IMR-90 (cell line): ENCODE data around the gene NRF1. TPM values are rescaled to one million over a fixed set of nuclear protein-coding genes. Genes with fewer than 3 reads are reported as not detected.

Experiments used
- ATAC-seq: fragments of 200-7000 bp; cut with Tn5 transposase; 2 replicates; pipeline ENCODE4 v1.9.1; 2020; ENCODE audit warnings: low read depth, mild to moderate bottlenecking, moderate library complexity
- BruUV-seq: library from RNA; stranded (reverse); fragments of 400-500 nt; replicated peaks from 2 replicates; lab custom pipeline; 2021; lab: Mats Ljungman, UMichigan
- CTCF ChIA-PET: fragments of 300-600 bp; formaldehyde crosslinking; extraction: SDS; loops from one replicate; lab custom pipeline; 2021; ENCODE audit warnings: antibody characterized with exemption; lab: Yijun Ruan, JAX
- POLR2A ChIA-PET: fragments of 300-600 bp; sonication (Branson Sonifier 250); formaldehyde crosslinking; loops from one replicate; lab custom pipeline; 2022; ENCODE audit warnings: antibody characterized with exemption; ENCODE audit not compliant: unreplicated experiment; lab: Charles Lee
- DNase-seq: peaks from one replicate; pipeline ENCODE4 v3.0.0; 2013
- H2AFZ ChIP-seq: replicated peaks from 2 replicates; pipeline ENCODE3; 2013; ENCODE audit warnings: low read length, mild to moderate bottlenecking; ENCODE audit not compliant: poor library complexity
- H2AK5ac ChIP-seq: 2 replicates; pipeline ENCODE4 v1.6.1; 2013; ENCODE audit warnings: low read depth, low read length, inconsistent platforms
- H2AK9ac ChIP-seq: replicated peaks from 2 replicates; pipeline ENCODE3; 2013; ENCODE audit warnings: mild to moderate bottlenecking, low read depth, low read length, moderate library complexity; ENCODE audit not compliant: poor library complexity
- H2BK120ac ChIP-seq: 2 replicates; pipeline ENCODE4 v1.6.1; 2013; ENCODE audit warnings: low read depth, low read length, inconsistent platforms
- H2BK15ac ChIP-seq: 3 replicates; pipeline ENCODE4 v1.6.1; 2013; ENCODE audit warnings: low read depth, low read length, inconsistent platforms
- H2BK20ac ChIP-seq: 2 replicates; pipeline ENCODE4 v1.6.1; 2013; ENCODE audit warnings: low read depth, mild to moderate bottlenecking, inconsistent platforms, low read length, moderate library complexity
- H2BK5ac ChIP-seq: 2 replicates; pipeline ENCODE4 v1.6.1; 2013; ENCODE audit warnings: mild to moderate bottlenecking, low read depth, low read length, inconsistent platforms; ENCODE audit not compliant: poor library complexity, severe bottlenecking
- H3K14ac ChIP-seq: replicated peaks from 2 replicates; pipeline ENCODE4 v1.6.1; 2013; ENCODE audit warnings: low read depth, low read length, inconsistent platforms
- H3K18ac ChIP-seq: 2 replicates; pipeline ENCODE4 v1.6.1; 2013; ENCODE audit warnings: low read depth, low read length, control low read depth
- H3K23ac ChIP-seq: 2 replicates; pipeline ENCODE4 v1.6.1; 2013; ENCODE audit warnings: low read depth, low read length, inconsistent platforms
- H3K27ac ChIP-seq: 2 replicates; pipeline ENCODE4 v1.5.1; 2013; ENCODE audit warnings: mild to moderate bottlenecking, control low read depth, low read length; ENCODE audit not compliant: insufficient read depth
- H3K27me3 ChIP-seq: 2 replicates; pipeline ENCODE4 v1.6.1; 2013; ENCODE audit warnings: low read length; ENCODE audit not compliant: control insufficient read depth, insufficient read depth
- H3K36me3 ChIP-seq: 2 replicates; pipeline ENCODE4 v1.6.1; 2013; ENCODE audit warnings: low read length, mixed read lengths; ENCODE audit not compliant: control insufficient read depth, insufficient read depth
- H3K4ac ChIP-seq: 2 replicates; pipeline ENCODE4 v1.6.1; 2013; ENCODE audit warnings: low read depth, low read length, inconsistent platforms
- H3K4me1 ChIP-seq: 2 replicates; pipeline ENCODE4 v1.6.1; 2013; ENCODE audit warnings: low read length, mixed read lengths; ENCODE audit not compliant: control insufficient read depth, insufficient read depth
- H3K4me2 ChIP-seq: 2 replicates; pipeline ENCODE4 v1.6.1; 2013; ENCODE audit warnings: low read depth, mild to moderate bottlenecking, control low read depth, low read length, moderate library complexity
- H3K4me3 ChIP-seq: 2 replicates; pipeline ENCODE4 v1.5.1; 2013; ENCODE audit warnings: low read depth, mild to moderate bottlenecking, control low read depth, low read length, moderate library complexity; ENCODE audit not compliant: insufficient read depth
- H3K56ac ChIP-seq: 2 replicates; pipeline ENCODE4 v1.6.1; 2013; ENCODE audit warnings: low read length, inconsistent platforms; ENCODE audit not compliant: insufficient read depth; ENCODE audit errors: extremely low read depth
- H3K79me1 ChIP-seq, 2 experiments: 2 replicates each; pipeline ENCODE4 v1.6.1; 2013; ENCODE audit warnings: low read length in 2 of 2, inconsistent platforms in 1 of 2, low read depth in 1 of 2
- H3K9ac ChIP-seq: 2 replicates; pipeline ENCODE4 v1.6.1; 2013; ENCODE audit warnings: low read depth, low read length, control low read depth
- H3K9me1 ChIP-seq: 2 replicates; pipeline ENCODE4 v1.6.1; 2013; ENCODE audit warnings: low read length, inconsistent platforms; ENCODE audit not compliant: insufficient read depth
- H3K9me3 ChIP-seq: 2 replicates; pipeline ENCODE4 v1.6.1; 2013; ENCODE audit warnings: low read length; ENCODE audit not compliant: control insufficient read depth, insufficient read depth
- H4K20me1 ChIP-seq: 2 replicates; pipeline ENCODE4 v1.6.1; 2013; ENCODE audit warnings: low read length, inconsistent platforms; ENCODE audit not compliant: insufficient read depth
- H4K5ac ChIP-seq: 2 replicates; pipeline ENCODE4 v1.6.1; 2013; ENCODE audit warnings: mild to moderate bottlenecking, low read depth, low read length, control low read depth
- H4K8ac ChIP-seq, 2 experiments: 2 replicates each; pipeline ENCODE4 v1.6.1; 2013; ENCODE audit warnings: low read depth in 2 of 2, low read length in 2 of 2, control low read depth in 1 of 2, inconsistent platforms in 1 of 2
- H4K91ac ChIP-seq: 2 replicates; pipeline ENCODE4 v1.6.1; 2013; ENCODE audit warnings: low read depth, low read length, inconsistent platforms; ENCODE audit not compliant: insufficient read depth
- BHLHE40 ChIP-seq: fragments of 150-350 bp; IDR thresholded peaks from 2 replicates; pipeline ENCODE4 v1.6.1; 2016; ENCODE audit warnings: mild to moderate bottlenecking, low read depth, low read length
- CEBPB ChIP-seq: IDR thresholded peaks from 2 replicates; pipeline ENCODE4 v1.6.1; 2012; ENCODE audit warnings: low read depth, low read length, improper control_type of control experiment
- CHD1 ChIP-seq: IDR thresholded peaks from 2 replicates; pipeline ENCODE4 v1.6.1; 2012; ENCODE audit warnings: low read depth, low read length, improper control_type of control experiment
- FOS ChIP-seq: fragments of 150-350 bp; IDR thresholded peaks from 2 replicates; pipeline ENCODE4 v1.6.1; 2016; ENCODE audit warnings: low read depth, low read length
- MAFK ChIP-seq: IDR thresholded peaks from 2 replicates; pipeline ENCODE4 v1.6.1; 2012; ENCODE audit warnings: low read depth, low read length, improper control_type of control experiment
- MAZ ChIP-seq: IDR thresholded peaks from 2 replicates; pipeline ENCODE4 v1.6.1; 2012; ENCODE audit warnings: low read depth, mild to moderate bottlenecking, low read length, improper control_type of control experiment, moderate library complexity, borderline replicate concordance
- MXI1 ChIP-seq: IDR thresholded peaks from 2 replicates; pipeline ENCODE4 v1.6.1; 2012; ENCODE audit warnings: low read depth, mild to moderate bottlenecking, low read length, moderate library complexity, borderline replicate concordance
- NFE2L2 ChIP-seq: fragments of 150-350 bp; IDR thresholded peaks from 2 replicates; pipeline ENCODE4 v1.6.1; 2016; ENCODE audit warnings: low read depth, mild to moderate bottlenecking, low read length
- POLR2A ChIP-seq: IDR thresholded peaks from 2 replicates; pipeline ENCODE4 v1.6.1; 2012; ENCODE audit warnings: mild to moderate bottlenecking, low read depth, low read length
- RCOR1 ChIP-seq: IDR thresholded peaks from 2 replicates; pipeline ENCODE4 v1.6.1; 2012; ENCODE audit warnings: mild to moderate bottlenecking, low read length, improper control_type of control experiment; ENCODE audit not compliant: insufficient replicate concordance
- SMC3 ChIP-seq: fragments of 150-350 bp; IDR thresholded peaks from 2 replicates; pipeline ENCODE4 v1.6.1; 2016; ENCODE audit warnings: low read depth, mild to moderate bottlenecking, antibody characterized with exemption, low read length, moderate library complexity
- USF2 ChIP-seq: fragments of 150-350 bp; IDR thresholded peaks from 2 replicates; pipeline ENCODE4 v1.6.1; 2017; ENCODE audit warnings: mild to moderate bottlenecking, antibody characterized with exemption, low read length, low read depth
- WGBS, 2 experiments: methylation state at CpG; one replicate each; pipeline versions ENCODE4 v1.1.5 to v1.1.7; 2013; ENCODE audit warnings: missing lambda C conversion rate in 2 of 2; ENCODE audit not compliant: insufficient read length in 1 of 2; ENCODE audit errors: extremely low coverage in 2 of 2; 5-methylcytosine and 5-hydroxymethylcytosine counted together
- dilution Hi-C: fragments of 300-500 bp; cut with HindIII; formaldehyde crosslinking; loops from one replicate; pipeline ENCODE4 v1.14.3; 2018; ENCODE audit warnings: low sequenced_read_pairs; ENCODE audit not compliant: unreplicated experiment
- in situ Hi-C: fragments of 300-500 bp; cut with MboI; formaldehyde crosslinking; loops from 3 replicates; pipeline ENCODE4 v1.14.3; 2019; ENCODE audit warnings: low sequenced_read_pairs, inconsistent platforms, mixed read lengths
- intact Hi-C: fragments of 100-400 bp; cut with micrococcal nuclease; formaldehyde crosslinking; loops from 2 replicates; pipeline ENCODE4 v1.10.0; 2022
- polyA plus RNA-seq, 3 experiments: library from polyadenylated mRNA; depleted of rRNA; stranded (reverse); fragments of >200 nt; gene quantifications; 2 replicates each; pipeline ENCODE4 v1.2.3, GENCODE V29; 2012; ENCODE audit warnings: low replicate concordance in 1 of 3
- total RNA-seq: library from RNA; depleted of rRNA; stranded (reverse); fragments of >200 nt; gene quantifications from 2 replicates; pipeline ENCODE4 v1.2.3, GENCODE V29; 2012
- TF ChIP-seq, protein P1 (sequence below): fragments of 150-350 bp; IDR thresholded peaks from 2 replicates; pipeline ENCODE4 v1.6.1; 2016; ENCODE audit warnings: low read depth, mild to moderate bottlenecking, low read length, moderate library complexity, borderline replicate concordance

Gene NRF1
- total and polyA plus RNA-seq, 2 of the 4 experiments (the other 2 are of a cell fraction) = 11.4 to 15.8 TPM

DNA sequence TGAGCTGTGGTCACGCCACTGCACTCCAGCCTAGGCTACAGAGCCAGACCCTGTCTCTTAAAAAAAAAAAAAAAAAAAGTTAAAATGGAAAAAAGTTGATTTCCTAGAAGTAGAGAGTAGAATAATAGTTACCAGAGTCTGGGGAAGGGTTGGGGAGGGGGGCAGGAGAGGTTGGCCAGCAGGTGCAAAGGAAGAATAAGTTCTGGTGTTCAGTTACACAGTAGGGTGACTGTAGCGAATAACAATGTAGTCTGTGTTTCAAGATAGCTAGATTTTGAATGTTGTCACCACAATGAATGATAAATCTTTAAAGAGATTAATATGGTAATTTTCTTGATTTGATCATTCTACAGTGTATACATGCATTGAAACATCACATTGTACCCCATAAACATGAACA, 142.9 kb downstream of the NRF1 start:
- no peaks in the 10 kb centered on the region for H3K4me1 ChIP-seq
- no peak overlapping the region for H2BK5ac ChIP-seq
- no peak overlapping the region for H3K14ac ChIP-seq
- H3K27ac ChIP-seq = no peak overlapping the region
- no peaks in the 10 kb centered on the region; the same call in 1 of the 2 replicates for H4K20me1 ChIP-seq
- H3K79me1 ChIP-seq = no peaks in the 10 kb centered on the region; a peak in 1 of 4 replicates
- no peak overlapping the region for H3K9ac ChIP-seq
- H3K9me1 ChIP-seq = peaks cover 8% of the 10 kb centered on the region; the same call in 1 of the 2 replicates
- H2AFZ ChIP-seq = no peak overlapping the region
- no peaks in the 10 kb centered on the region for H3K27me3 ChIP-seq
- CTCF ChIA-PET = no interaction called here
- no peak overlapping the region for H3K4ac ChIP-seq
- no peak overlapping the region for H2AK5ac ChIP-seq
- H2BK15ac ChIP-seq = no peak overlapping the region
- peaks cover 8% of the 10 kb centered on the region; the same call in 1 of the 2 replicates for H3K36me3 ChIP-seq
- TF ChIP-seq NFE2L2 = no peak
- TF ChIP-seq MAZ = no peak
- no peak for TF ChIP-seq CHD1
- TF ChIP-seq SMC3 = no peak
- TF ChIP-seq POLR2A = no peak
- TF ChIP-seq CEBPB = no peak
- TF ChIP-seq FOS = no peak
- TF ChIP-seq RCOR1 = no peak
- TF ChIP-seq, protein P1, sequence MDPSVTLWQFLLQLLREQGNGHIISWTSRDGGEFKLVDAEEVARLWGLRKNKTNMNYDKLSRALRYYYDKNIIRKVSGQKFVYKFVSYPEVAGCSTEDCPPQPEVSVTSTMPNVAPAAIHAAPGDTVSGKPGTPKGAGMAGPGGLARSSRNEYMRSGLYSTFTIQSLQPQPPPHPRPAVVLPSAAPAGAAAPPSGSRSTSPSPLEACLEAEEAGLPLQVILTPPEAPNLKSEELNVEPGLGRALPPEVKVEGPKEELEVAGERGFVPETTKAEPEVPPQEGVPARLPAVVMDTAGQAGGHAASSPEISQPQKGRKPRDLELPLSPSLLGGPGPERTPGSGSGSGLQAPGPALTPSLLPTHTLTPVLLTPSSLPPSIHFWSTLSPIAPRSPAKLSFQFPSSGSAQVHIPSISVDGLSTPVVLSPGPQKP = no peak
- no peak for TF ChIP-seq BHLHE40
- no peak for TF ChIP-seq MAFK
- TF ChIP-seq MXI1 = no peak
- TF ChIP-seq USF2 = no peak
- no peak overlapping the region for H2BK20ac ChIP-seq
- no peak overlapping the region for H3K4me2 ChIP-seq
- H2AK9ac ChIP-seq = no peak overlapping the region
- no peak overlapping the region for H3K4me3 ChIP-seq
- no peak overlapping the region for H3K18ac ChIP-seq
- DNase-seq (no peak), ATAC-seq (no peak)
- H3K23ac ChIP-seq = no peak overlapping the region
- no TSS peak for BruUV-seq
- no peak overlapping the region for H4K5ac ChIP-seq
- H4K8ac ChIP-seq = no peak overlapping the region
- dilution Hi-C loops (no loop called here), intact Hi-C loops (no loop called here), in situ Hi-C loops (no loop called here)
- no peak overlapping the region for H3K56ac ChIP-seq
- no peak overlapping the region for H2BK120ac ChIP-seq
- H4K91ac ChIP-seq = no peak overlapping the region
- H3K9me3 ChIP-seq = no peaks in the 10 kb centered on the region
- WGBS, 2 experiments = no CpG with 5 or more reads among the region's 2 CpGs
- POLR2A ChIA-PET = no interaction called here
